HepG2 (cell line): Measurements from ENCODE around the gene LIMS2. TPM values are rescaled to one million over a fixed set of nuclear protein-coding genes. Genes with fewer than 3 reads are reported as not detected.

Experiments used
- E2F2 ChIP-seq: sonication (generic); formaldehyde crosslinking; IDR thresholded peaks from 2 replicates; pipeline ENCODE4 v1.4.0; 2020; ENCODE audit warnings: missing genetic modification reagents, borderline replicate concordance
- HMGXB3 ChIP-seq: sonication (generic); formaldehyde crosslinking; IDR thresholded peaks from 2 replicates; pipeline ENCODE4 v1.4.0; 2020; ENCODE audit warnings: missing genetic modification reagents, borderline replicate concordance
- MLXIP ChIP-seq: sonication (generic); formaldehyde crosslinking; IDR thresholded peaks from 2 replicates; pipeline ENCODE4 v1.9.0; 2021; ENCODE audit warnings: missing genetic modification reagents, borderline replicate concordance
- MXD4 ChIP-seq: IDR thresholded peaks from 2 replicates; pipeline ENCODE4 v1.6.1; 2016; ENCODE audit warnings: mild to moderate bottlenecking, missing biosample characterization, missing genetic modification reagents
- PCBP1 ChIP-seq: fragments of 200-400 bp; formaldehyde crosslinking; IDR thresholded peaks from 2 replicates; pipeline ENCODE4 v1.6.1; 2017; ENCODE audit warnings: mild to moderate bottlenecking, low read depth, low read length, borderline replicate concordance
- SKIL ChIP-seq: sonication (generic); formaldehyde crosslinking; IDR thresholded peaks from 2 replicates; pipeline ENCODE4 v1.8.0; 2022; ENCODE audit warnings: missing genetic modification reagents, mild to moderate bottlenecking, moderate library complexity, borderline replicate concordance
- THYN1 ChIP-seq: sonication (generic); formaldehyde crosslinking; IDR thresholded peaks from 2 replicates; pipeline ENCODE4 v1.8.1; 2023; ENCODE audit warnings: low read depth, mild to moderate bottlenecking, moderate library complexity, missing genetic modification reagents, borderline replicate concordance
- ZMYM2 ChIP-seq: sonication (generic); formaldehyde crosslinking; IDR thresholded peaks from 2 replicates; pipeline ENCODE4 v1.8.0; 2022; ENCODE audit warnings: mild to moderate bottlenecking, missing genetic modification reagents
- ZNF10 ChIP-seq: sonication (generic); formaldehyde crosslinking; IDR thresholded peaks from 2 replicates; pipeline ENCODE4 v1.4.0; 2020; ENCODE audit warnings: mild to moderate bottlenecking, low read depth, missing genetic modification reagents, borderline replicate concordance
- ZNF124 ChIP-seq: sonication (generic); formaldehyde crosslinking; IDR thresholded peaks from 2 replicates; pipeline ENCODE4 v1.4.0; 2020; ENCODE audit warnings: missing genetic modification reagents
- ZNF549 ChIP-seq: sonication (generic); formaldehyde crosslinking; IDR thresholded peaks from 2 replicates; pipeline ENCODE4 v1.5.0; 2020; ENCODE audit warnings: missing genetic modification reagents
- ZNF619 ChIP-seq: sonication (generic); formaldehyde crosslinking; IDR thresholded peaks from 2 replicates; pipeline ENCODE4 v1.4.0; 2020; ENCODE audit warnings: mild to moderate bottlenecking, missing genetic modification reagents
- polyA plus RNA-seq, 8 experiments: library from polyadenylated mRNA; depleted of rRNA in 3 of 8; stranded (reverse) in 7 of 8; unstranded in 1 of 8; fragments of >200 nt; fragmentation: Illumina TruSeq in 4 of 8; extraction: Trizol in 4 of 8; gene quantifications; 2 replicates each; pipeline versions ENCODE4 v1.2.1 to v1.2.3, GENCODE V29; 2011 to 2016; ENCODE audit warnings: low read depth in 4 of 8, missing spikeins in 1 of 8, mixed read lengths in 1 of 8; ENCODE audit not compliant: insufficient read depth in 1 of 8
- total RNA-seq, 5 experiments: library from RNA; depleted of rRNA; stranded (reverse); fragments of >200 nt; fragmentation: Illumina TruSeq; extraction: Trizol; gene quantifications; 2 replicates each; pipeline ENCODE4 v1.2.3, GENCODE V29; 2016; ENCODE audit warnings: low read depth in 1 of 5
- TF ChIP-seq, protein P1 (sequence below): sonication (generic); formaldehyde crosslinking; IDR thresholded peaks from 2 replicates; pipeline ENCODE4 v1.8.0; 2022; ENCODE audit warnings: low read depth, missing genetic modification reagents

Gene LIMS2
- total and polyA plus RNA-seq, 2 of the 13 experiments (the other 11 are each of a cell fraction or from before 2014, with no cell fraction given) = 1.0 to 1.9 TPM

DNA sequence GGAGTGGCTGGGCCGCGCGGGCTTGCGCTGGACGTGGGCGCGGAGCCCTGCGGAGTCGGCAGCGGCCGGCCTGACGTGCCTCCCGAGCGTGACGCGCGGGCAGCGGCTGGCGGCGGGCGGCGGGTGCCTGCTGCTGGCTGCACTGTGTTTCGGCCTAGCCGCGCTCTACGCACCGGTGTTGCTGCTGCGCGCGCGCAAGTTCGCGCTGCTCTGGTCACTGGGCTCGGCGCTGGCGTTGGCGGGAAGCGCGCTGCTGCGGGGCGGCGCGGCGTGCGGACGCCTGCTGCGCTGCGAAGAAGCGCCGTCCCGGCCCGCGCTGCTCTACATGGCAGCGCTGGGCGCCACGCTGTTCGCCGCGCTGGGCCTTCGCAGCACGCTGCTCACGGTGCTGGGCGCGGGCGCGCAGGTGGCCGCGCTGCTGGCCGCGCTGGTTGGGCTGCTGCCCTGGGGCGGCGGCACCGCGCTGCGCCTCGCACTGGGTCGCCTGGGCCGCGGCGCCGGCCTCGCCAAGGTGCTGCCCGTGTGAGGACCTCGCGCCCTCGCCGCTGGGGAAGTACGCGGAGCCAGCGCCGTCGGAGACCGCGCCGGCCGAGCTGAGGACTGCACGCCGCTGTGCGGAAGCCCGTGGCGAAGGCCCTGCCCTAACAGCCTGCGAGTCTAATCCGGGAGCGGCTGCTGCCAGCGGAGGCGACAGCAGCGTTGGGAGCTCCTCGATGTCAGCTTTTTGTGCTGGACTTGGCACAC lies 26.5 kb upstream of the LIMS2 start (continued):
- TF ChIP-seq E2F2 (CRISPR knock-in tag) (peak; percentile 37; the same call in 1 of the 2 replicates), ZNF549 (CRISPR knock-in tag) (no peak), SKIL (CRISPR knock-in tag) (peak; percentile 4; the same call in 1 of the 2 replicates), MLXIP (0 out of 2 replicates have a peak, but pooled peaks have one; percentile 22), ZNF10 (no peak), ZNF124 (CRISPR knock-in tag) (no peak), HMGXB3 (CRISPR knock-in tag) (no peak), THYN1 (CRISPR knock-in tag) (no peak), PCBP1 (no peak), MXD4 (peak; percentile 75), ZNF619 (CRISPR knock-in tag) (0 out of 2 replicates have a peak, but pooled peaks have one; percentile 86), ZMYM2 (no peak)
- TF ChIP-seq, protein P1, sequence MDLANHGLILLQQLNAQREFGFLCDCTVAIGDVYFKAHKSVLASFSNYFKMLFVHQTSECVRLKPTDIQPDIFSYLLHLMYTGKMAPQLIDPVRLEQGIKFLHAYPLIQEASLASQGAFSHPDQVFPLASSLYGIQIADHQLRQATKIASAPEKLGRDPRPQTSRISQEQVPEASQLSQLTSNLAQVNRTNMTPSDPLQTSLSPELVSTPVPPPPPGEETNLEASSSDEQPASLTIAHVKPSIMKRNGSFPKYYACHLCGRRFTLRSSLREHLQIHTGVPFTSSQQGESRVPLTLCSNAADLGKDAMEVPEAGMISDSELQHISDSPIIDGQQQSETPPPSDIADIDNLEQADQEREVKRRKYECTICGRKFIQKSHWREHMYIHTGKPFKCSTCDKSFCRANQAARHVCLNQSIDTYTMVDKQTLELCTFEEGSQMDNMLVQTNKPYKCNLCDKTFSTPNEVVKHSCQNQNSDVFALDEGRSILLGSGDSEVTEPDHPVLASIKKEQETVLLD (CRISPR knock-in tag) = peak; percentile 70
